CD4-positive, alpha-beta T cell treated with Interleukin-15 for 4 hours (primary cell): ENCODE data around the gene VSIR.
A peak's percentile ranks its signal among the peaks of the same experiment; 100 is the strongest.

ENCODE experiments used
- DNase-seq: peaks from one replicate; pipeline ENCODE4 v3.0.0-alpha.2; 2020; ENCODE audit warnings: low spot score

VSIR gene

GRCh38 chr10:71747039-71747531, 26.2 kb downstream of the VSIR start:
- no peak for DNase-seq

GRCh38 chr10:71746344-71747037, 26.8 kb downstream of the VSIR start:
- DNase-seq = no peak

DNA sequence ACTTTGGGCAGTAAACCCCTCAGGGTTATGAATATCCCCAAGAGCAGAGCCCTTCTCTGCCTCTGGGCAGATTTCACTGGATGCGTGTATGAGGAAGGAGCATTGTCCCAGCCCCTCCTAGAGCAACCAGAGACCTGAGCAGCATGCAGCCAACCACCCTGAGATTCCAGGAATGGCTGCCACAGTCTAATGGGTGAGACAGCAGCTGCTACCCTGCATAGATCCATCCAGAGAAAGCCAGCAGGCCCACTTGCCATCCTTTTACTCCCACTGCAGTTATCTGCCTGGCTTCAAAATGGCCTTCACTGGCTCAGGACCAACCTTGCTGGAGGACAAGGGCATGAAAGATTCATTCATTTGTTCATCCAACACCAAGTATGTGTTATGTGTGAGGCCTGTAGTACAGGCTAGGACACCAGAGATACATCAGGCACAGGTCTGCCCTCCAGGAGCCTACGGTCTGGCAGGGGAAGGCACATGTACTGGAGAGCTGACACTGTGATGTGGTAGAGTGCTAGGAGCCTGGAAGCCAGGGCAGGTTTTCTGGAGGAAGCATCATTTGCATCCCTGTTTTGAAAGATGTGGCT, 27.6 kb downstream of the VSIR start:
- no peak for DNase-seq

DNA sequence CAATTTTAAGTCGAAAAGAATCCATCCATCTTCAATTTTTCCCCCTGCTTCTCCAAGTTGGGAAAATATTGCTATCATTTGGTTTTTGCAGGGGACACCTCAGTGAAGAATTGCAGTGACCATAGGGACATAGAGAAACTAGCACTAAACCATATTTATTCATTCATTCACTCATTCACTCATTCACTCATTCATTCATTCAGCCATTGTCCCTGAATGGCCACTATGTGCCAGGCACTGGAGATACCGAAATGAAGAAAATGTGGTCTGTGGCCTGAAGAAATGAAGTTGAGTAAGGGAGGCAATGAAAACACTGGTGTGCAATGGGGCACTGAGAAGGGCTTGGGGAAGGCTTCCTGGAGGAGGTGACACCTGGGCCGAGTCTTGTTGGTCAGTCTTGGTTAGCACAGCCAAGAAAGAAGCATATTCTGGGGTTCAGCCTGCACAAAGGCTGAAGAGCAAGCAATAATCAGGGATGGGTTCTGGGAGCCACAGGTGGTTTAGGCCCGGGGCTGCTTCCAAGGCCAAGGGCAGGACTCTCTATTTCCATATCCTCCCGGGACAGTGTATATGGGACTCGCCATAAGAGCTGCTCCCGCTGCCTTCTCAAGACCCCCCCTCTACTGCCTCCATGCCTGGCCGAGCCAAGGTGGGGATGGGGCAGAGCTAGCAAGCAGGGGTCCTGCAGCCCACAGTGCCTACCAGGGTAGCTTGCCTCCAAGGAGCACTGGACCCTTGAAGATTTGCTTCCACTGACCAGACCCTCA, 28.2 kb downstream of the VSIR start:
- DNase-seq = no peak

DNA sequence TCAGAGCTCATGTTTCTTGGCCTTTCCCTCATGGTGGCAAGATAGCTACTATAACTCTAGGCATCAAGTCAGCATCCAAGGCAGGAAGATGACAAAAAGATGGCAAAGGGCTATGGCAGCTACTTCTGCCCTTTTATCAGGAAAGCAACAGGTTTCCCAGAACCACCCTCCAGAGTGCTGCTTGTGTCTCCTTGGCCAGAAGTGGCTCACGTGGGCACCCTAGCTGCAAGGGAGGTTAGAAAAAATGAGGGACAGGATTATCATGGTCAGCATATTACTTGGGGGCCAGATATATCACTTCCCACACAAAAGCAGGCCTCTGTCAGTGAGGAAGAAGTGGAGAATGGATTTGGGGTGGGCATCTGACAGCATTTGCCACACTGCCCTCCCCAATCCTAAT, 29.5 kb downstream of the VSIR start:
- no peak for DNase-seq

DNA sequence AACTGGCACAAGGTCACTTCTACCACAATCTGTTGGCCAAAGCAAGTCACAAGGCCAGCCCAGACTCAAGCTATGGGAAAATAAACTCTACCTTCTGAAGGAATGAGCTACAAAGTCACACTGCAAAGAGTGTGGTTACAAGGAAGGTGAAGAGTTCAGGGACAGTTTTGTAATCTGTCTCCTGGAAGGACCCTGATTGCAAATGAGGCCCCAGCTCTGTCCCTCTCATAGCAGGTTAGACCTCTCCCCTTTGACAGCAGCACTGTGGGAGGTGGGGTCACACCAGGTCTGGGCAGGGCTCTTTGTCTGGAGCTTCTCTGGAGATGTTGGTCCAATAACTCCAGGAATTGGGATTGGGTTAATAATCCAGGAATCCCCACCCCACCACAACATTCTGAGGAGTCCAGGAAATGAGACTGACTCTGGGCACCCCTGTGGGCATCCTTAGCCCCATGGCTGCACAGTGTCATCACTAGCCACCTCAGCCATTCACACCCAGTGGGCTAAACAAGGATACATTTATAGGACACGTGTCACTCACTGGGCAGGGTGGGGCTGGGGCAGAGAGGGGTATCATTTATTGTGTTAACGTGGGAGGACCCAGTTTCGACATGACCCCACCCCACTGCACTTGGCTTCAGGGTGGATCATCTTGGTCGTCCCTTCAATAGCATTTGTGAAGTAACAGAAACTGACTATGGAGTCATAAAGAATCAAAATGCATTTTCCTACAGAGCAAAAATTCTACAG, 30.1 kb downstream of the VSIR start:
- no peak for DNase-seq

DNA sequence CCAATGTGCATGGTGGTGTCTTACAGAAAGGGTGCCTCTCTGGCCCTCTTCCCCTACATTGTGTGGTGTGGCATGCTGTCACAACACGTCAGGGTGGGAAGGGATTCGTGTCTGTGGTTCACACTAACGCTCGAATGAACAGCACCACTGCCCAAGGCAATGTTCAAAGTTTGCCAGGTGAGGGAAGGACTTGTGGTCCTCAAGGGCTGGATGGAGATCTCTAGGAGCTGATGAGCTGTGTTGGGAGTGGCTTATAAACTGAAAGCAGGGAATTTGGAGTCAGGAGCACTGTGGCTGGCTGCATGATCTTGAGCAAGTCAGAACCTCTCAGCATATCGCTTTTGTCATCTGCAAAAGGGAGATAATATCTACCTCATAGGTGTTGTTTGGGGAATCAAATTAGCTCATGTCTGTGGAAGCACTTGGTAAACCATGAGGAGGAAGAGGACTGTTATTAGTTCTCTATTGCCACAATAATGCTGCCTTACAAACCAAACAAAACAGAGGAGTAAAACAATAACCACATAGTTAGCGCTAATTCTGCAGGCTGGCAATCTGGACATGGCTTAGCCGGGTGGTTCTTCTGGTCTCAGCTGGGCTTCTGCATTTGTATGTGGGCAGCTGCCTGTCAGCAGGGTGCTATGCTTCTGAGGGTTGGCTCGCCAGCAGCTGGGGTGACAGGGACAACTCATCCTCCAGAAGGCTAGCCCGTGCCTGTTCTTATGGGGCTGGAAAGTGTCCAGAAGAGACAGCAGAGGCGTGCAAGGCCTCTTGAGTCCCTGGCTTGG, 30.8 kb downstream of the VSIR start:
- no peak for DNase-seq

GRCh38 chr10:71741671-71742070, 31.6 kb downstream of the VSIR start:
- no peak for DNase-seq

DNA sequence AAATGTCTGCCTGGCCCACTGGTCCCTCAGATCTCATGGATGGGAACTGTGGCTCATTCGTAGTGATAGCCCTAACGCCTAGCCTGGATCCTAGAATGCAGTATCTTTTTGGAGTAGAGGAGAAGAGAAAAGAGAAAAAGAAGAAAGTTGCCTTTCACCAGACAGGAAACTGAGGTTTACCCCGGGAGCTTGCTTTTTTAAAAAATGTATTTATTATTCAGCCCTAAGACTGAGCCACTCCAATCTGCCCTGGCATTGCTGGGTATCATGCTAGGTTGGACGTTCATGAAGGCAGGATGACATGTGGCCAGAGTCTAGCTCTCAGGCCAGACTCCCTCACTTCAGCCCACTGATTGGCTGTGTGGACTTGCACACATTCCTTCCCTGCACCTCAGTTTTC, 32.3 kb downstream of the VSIR start:
- no peak for DNase-seq

DNA sequence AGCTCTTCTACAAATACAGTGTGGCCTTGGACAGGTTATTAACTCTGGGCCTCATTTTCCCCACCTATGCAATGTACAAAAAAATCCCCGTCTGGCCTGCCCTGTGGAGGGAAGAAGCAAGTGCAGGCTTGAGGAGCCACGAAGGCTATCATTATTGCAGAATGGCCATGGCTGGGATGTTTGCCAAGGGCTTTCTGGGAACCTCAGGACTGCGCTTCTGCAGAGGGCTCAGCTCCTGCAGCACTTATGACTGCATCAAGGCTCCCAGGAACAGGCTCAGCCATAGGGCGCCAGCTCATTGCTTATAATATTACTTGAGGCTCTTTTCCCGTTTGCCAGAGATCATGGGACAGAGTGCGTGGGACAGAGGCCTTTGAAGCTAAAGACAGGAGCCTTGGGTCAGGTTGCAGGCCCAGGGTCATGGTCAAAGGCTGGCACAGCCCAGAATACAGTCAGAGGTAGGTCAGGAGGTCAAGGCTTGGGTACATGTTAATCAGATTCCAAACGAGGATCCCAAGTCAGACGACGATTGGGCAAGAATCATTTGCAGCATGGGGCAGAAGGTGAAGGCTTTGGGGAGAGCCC, 33.2 kb downstream of the VSIR start:
- DNase-seq = no peak

DNA sequence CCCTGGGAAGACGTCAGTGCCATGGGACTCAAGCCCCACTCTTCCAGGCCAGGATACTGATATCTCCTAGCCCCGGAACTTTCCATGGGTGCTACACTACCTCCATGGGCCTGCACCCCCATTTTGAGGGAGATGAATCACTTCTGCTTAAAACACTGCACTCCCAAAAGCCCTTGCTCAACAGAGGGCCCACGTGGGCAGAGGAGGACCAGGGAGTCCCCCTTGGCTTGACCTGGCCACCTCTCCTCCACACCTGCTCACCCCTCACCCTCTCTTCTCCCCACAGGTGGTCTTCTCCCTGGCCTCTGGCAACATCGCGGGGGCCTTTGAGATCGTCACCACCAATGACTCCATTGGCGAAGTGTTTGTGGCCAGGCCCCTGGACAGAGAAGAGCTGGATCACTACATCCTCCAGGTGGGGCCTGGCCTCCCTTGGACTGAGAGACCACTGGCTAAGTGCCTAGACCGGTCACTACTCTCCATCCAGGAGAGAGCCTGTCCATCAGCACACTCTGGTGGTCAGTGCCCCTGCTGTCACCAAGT, 33.9 kb downstream of the VSIR start:
- DNase-seq = no peak

DNA sequence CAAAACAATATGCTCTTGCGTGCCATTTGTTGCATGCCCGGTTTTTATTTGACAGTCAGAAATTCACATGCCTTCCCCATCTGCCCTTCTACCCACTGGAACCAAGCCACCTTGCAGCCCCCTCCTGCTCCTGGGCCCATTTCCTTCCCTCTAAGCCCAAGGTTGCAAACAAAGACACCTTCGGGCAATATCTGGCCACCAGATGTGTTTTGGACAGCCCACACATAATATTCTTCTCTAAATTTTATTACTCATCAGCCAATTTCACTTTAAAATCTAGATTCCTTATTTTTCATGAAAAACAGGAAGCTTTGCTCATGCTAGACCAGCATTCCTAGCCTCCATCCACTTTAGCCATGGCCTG, 35.5 kb downstream of the VSIR start:
- DNase-seq = no peak

DNA sequence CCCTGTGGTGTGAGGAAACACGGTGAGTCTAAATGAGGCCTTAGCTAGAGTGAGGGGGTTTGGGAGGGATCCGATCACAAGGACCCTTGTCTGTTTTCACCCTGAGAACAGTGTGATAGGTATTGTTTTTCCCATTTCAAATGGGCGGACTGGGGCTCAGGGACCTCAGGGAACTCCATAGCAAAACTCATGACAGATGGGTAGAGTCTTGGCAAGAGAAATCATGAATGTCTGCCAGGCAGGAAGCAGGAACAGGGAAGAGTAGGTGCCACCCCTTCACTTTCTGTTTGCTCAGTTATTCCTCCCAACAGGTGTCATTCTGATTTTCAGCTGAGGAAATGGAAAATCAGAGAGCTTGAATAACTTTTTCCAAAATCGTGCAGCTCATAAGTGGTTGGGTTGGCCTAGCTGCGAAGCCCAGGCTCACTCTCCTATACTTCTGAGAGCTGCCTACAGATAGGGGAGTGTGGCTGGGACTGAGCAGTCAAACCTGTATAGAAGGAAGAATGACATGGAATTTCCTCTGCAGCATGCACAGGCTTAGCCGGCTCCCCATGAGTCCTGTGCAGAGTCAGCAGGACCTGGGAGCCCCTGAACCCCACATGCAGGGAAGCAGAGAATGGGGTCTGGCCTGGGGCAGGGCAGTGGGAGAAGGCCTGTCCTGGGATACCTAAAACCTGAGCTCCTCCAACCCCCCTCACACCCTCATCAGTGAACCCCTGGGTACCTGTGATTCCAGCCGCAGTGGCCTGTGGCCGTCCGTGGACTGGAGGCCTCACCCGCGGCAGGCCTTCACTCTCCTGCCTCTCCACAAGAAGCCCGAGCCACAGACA, 36.1 kb downstream of the VSIR start:
- no peak for DNase-seq

DNA sequence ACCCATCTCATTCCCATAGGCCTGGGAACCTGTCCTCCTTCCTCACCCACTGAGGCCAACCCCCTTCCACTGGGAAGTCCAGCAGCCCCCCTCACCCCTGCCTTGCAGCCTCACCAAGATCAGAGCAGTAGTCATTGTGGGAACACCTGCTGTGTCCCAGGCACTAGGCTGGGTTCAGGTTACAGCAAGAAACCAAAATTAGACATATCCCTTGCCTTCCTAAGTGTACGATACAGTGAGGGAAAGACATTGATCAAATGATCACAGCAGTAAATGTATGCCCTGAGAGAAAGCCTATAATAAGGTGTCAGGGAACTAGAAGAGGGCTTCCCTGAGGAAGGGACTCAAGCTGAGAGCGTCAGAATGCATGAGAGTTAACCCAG, 36.8 kb downstream of the VSIR start:
- DNase-seq = no peak

DNA sequence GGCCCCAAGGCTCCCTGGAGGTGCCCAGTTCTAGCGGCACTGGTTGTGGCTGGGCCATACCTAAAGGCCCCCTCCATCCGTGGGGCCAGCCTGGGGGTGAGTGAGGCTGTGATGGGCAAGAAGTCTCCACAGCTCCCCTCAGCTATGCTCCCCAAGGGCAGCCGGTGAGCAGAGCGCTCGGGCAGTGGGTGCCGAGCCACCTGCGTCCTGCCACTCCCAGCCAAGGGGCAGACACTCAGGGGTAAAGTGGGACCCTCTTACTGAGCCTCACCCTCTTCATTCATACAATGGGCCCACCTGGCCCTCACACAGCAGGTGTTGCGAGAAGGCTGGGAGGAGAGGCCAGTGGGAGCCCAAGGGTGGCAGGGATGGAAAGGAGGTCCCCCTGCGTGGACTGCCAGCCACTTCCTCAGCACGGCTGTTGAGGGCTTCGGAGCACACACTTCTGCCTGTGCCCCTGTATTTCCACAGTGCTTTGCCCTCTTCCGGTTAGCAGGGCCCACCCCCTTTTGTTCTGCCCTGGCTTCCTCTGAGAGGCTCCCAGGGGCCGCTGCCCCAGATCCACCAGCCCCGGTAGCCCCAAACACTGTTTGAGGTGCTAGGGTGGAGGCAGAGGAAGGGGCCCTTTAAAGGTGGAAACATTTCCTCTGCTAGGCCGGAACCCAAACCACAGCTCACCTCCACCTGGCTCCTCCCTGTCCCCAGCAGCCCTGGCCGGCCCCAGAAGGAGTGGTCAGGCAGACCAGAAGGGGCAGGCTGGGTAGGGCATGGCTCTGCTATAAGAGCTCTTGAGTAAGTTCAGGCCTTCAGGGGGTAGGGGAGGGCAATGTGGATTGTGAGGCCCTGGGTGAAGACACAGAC, 37.4 kb downstream of the VSIR start:
- peak; percentile 57 for DNase-seq

- no peak for DNase-seq
Observed at GRCh38 chr10:71734797-71735196, 38.5 kb downstream of the VSIR start.

- DNase-seq = no peak
Observed at GRCh38 chr10:71731791-71732190, 41.5 kb downstream of the VSIR start.

DNA sequence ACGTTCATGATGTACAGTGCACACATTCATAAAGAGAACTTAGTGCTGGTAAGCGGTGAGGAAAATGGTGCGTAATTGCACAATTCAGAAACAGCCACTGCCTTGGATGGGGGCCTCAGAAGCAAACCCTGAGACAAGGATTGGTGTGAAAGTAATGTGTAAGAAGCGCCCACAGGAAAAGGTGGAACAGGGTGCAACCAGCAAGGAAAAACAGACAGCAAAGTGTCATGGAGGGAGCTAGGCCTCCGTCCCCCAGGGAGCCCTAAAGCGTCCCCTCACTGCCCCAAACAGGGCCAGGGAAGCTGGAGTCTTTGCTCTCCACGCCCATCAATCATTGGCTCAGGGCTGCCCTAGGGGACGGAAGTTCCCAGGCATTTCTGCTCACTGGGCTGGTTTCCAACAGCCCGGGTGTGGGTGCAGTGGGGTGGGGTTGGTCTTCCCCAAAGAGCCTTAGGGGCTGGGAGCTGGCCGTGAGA, 44.1 kb downstream of the VSIR start:
- no peak for DNase-seq
